HCT116 (cell line): Measurements from ENCODE around the gene GRIK3.

Source experiments
- CEBPB ChIP-seq: IDR thresholded peaks from 2 replicates; pipeline ENCODE4 v1.6.1; 2012; ENCODE audit warnings: low read depth
- POLR2A ChIP-seq: IDR thresholded peaks from 2 replicates; pipeline ENCODE4 v1.7.0; 2011; ENCODE audit warnings: borderline replicate concordance; ENCODE audit not compliant: insufficient read depth, insufficient read length; ENCODE audit errors: extremely low read depth
- RAD21 ChIP-seq: IDR thresholded peaks from 2 replicates; pipeline ENCODE4 v1.6.1; 2012; ENCODE audit warnings: low read depth, mild to moderate bottlenecking
- TF ChIP-seq, protein P1 (sequence below), 3 experiments: fragments of 200-600 bp in 1 of 3; sonication (generic) in 1 of 3; IDR thresholded peaks in 2 of 3; conservative IDR thresholded peaks in 1 of 3; 2 replicates each; pipeline ENCODE4 v1.5.1; 2012 to 2017; ENCODE audit warnings: low read depth in 2 of 3, low read length in 2 of 3, antibody characterized with exemption in 1 of 3, borderline replicate concordance in 1 of 3, control low read depth in 1 of 3, mild to moderate bottlenecking in 1 of 3, mixed read lengths in 1 of 3, mixed run types in 1 of 3, moderate library complexity in 1 of 3; ENCODE audit not compliant: insufficient read depth in 1 of 3

DNA sequence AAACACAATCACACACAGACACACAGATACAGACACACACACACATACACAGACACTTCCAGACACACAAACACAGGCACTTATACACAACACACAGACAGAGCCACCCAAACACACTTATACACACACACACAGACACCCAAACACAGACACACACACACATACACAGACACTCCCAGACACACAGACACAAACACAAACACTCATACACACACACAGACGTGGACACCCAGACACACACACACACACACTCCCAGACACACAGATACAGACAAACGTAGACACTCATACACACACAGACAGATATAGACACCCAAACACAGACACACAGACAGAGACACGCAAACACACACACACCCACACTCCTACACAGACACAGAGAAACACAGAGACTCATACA is 272.1 kb downstream of the GRIK3 start:
- TF ChIP-seq RAD21 (no peak), POLR2A (no peak), CEBPB (no peak)
- TF ChIP-seq, protein P1, sequence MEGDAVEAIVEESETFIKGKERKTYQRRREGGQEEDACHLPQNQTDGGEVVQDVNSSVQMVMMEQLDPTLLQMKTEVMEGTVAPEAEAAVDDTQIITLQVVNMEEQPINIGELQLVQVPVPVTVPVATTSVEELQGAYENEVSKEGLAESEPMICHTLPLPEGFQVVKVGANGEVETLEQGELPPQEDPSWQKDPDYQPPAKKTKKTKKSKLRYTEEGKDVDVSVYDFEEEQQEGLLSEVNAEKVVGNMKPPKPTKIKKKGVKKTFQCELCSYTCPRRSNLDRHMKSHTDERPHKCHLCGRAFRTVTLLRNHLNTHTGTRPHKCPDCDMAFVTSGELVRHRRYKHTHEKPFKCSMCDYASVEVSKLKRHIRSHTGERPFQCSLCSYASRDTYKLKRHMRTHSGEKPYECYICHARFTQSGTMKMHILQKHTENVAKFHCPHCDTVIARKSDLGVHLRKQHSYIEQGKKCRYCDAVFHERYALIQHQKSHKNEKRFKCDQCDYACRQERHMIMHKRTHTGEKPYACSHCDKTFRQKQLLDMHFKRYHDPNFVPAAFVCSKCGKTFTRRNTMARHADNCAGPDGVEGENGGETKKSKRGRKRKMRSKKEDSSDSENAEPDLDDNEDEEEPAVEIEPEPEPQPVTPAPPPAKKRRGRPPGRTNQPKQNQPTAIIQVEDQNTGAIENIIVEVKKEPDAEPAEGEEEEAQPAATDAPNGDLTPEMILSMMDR (IDR thresholded peaks at IDR 0.05 in 2 of 3, conservative IDR thresholded peaks at IDR 0.05 in 1 of 3; ENCODE audit: borderline replicate concordance in 1 of 3, insufficient read depth in 1 of 3, low read depth in 2 of 3, low read length in 2 of 3), result no peak
